HG03108 (cell line): ENCODE results near the gene ZNF277.

Experiments used
- ATAC-seq: cut with Tn5 transposase; IDR thresholded peaks from one replicate; pipeline ENCODE4 v1.9.1; 2021; ENCODE audit warnings: moderate library complexity; ENCODE audit not compliant: unreplicated experiment

Gene ZNF277

DNA sequence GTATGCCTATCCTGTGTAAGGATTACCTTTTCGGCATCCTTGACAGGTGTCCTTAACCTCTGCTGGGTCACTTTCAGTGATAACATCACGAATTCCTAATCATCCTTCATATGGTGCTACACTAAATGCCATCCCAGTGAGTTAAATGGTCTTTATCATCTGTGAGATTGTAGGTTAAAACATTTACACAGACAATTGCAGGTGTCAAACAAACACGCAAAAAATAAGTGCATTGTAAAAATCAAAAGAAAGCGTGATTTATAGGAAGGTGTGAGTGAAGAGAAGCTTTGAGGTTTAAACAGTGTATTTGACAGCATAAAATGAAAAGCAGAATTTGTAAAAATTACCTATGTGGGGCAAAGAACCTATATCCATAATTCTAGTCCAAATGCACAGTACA is 132.3 kb downstream of the ZNF277 start:
- no peak for ATAC-seq

DNA sequence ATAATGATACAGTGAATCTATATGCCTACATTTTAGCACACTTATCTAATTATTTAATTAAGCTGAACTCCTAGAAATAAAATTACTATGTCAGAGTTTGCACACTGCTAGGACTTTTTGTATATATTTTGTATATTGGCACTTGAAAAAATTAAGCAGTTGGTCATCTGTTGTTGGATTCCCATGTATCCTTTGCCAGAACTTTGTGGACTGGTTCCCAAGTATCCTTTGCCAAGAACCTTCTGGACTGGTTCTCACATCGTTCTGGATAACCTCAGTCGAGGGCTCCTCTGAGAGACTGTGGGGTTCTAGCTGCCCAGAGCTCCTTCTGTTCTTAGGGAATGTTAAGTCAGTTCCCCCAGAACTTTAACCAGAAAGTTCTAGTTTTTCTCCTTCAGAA is 135.0 kb downstream of the ZNF277 start:
- ATAC-seq, result no peak

DNA sequence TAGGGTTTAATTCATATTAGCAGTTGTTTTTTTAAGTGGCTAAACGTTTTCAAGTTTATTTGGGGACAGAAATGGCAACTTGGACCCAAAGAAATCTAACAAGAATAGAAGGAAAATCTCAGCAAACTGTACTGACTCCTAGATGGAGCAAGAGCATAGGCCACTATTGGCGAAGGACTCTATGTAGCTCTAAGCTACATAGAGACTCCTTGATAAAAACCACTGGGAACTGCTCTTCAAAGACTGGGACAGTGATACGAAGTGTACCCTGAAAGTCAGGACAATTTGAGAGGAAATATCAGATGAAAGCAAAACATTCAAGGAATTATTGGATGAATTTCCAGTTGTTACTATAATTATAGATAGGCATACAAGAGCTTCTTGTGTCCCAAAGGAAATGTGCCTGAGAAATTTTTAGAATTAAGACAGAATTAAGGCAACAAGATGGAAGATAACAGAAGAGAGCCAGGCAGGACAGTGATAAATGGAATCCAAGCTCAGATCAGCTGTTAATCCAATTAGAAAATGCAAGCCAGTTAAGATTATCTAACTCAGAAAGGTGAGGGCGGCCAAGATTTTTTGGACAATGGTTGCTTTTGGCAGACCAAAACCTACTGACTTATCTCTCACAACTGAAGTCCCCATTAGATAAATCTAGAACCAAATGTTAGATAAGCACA is 140.0 kb downstream of the ZNF277 start:
- ATAC-seq, result no peak

DNA sequence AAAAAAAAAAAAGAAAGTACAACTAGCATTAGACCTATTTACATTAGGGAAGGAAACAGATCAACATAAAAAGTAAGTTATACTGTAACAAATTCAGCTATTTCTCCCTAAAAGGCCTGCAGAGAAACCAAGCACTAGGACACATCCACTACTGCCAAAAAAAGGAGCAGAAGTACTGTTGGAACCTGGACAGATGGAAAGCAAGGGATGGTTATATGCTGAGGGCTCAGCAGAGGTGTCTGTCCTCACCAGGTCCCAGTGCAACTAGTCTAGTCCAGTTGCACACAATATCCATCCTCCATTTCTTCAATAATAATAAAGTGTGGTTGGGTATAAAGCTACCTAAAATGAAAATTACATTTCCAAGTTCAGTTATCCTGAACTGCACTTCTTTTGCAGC is 140.6 kb downstream of the ZNF277 start:
- no peak for ATAC-seq

DNA sequence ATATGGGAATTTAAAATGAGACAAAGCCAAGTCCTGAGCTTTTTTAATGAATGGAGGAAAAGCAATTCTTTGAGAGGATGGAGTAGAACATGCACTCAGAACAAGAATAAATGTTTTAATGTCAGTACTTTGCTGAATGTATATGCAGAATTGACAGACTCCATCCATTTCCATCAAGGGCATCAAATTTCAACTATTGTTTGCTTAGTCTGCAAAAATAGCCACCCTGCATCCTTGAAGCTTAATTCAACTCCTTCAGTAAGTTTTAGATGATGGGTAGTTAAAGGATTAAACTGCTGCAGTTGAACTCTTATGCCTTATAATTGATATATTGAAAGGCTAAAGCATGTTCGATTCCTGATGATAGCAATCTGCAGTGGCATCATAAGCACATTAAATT is 144.1 kb downstream of the ZNF277 start:
- no peak for ATAC-seq

DNA sequence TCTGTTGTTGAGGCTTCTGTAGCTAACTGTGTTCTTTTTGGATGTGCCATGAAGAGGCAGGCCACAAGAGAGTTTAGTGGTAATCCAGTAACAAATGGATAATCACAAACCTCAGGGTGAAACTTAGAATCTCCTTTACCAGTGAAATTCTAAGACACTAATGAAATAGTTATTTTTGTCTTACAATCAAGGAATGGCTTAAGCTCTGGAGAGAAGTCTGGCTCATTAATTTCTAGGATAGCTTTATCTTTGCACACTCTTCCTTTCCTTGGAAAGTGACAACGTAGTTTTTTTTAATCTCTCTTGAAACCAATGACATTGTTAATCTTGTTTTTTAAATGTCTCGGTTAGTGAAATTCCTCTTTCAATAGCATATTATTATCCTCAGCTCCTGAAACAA is 150.1 kb downstream of the ZNF277 start:
- no peak for ATAC-seq

DNA sequence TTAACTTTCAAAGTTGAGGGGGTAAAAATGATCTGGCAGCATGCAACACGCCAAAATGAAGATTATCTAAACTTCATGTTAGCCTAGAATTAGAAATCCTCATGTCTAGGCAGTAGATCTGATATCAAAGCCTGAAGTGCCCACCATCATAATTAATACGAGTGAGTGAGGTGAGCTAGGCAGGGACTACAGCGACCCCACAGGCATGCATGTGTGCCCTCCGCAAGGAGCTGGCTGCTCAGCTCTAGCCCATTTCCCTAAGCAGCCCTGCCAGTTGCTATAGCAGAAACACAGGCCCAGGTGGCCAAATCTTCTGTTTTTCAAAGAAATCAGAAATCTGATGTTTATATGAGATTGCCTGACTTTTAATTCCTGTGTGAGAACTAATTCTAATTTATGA is 150.6 kb downstream of the ZNF277 start:
- ATAC-seq, result no peak

DNA sequence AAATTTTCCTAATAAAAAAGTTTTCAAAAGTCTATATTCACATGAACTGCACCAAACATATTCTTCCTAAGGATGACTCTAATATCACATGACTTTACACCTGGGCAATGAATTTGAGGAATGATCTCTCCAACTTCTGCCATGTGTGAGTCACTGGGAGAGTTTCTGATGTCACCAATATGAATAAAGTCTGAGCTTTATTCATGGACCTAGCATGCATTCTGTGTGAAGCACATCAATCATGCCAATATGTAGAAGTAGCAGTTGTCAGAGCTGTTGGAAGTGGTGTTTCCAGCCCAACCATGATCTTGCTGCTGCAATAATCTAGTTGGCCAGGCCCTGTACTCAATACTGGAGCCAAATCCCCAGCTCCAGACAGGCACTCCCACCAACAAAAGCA is 152.0 kb downstream of the ZNF277 start:
- ATAC-seq, result no peak

DNA sequence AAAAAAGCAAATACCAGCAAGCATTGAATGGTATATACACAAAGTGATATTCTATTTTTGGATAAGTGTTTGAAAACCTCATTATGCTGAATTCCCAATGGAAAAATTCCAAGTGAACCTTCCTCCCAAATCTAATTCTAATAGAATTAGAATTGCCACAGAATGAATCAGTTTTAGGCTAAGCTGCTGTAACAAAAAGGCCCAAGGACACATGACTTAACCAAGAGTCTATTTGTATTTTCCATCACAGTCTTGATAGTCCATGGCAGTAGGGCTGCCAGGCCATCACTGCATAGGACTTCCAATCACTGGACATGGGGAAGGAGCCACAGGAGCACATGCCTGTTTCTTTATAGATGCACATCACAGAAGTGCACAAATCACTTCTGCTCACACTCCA is 152.6 kb downstream of the ZNF277 start:
- no peak for ATAC-seq

DNA sequence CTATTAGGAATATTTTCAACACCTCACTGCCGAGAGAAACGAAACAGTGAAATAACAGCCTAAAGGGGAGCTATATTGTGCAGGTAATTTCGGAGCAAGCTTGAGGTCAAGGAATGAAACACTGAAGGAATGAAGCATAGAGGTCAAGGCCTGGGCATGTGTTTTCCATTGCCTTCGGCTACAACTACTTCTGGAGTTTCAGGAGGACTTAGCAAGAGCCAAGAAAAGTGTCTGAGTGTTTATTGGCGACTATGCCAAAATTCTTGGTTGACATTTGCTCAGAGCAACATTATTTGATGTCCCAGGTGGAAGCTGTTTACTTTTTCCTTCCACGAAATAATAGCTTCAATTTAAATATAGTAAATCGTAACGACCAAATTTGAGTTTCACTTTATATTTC is 154.2 kb downstream of the ZNF277 start:
- no peak for ATAC-seq

DNA sequence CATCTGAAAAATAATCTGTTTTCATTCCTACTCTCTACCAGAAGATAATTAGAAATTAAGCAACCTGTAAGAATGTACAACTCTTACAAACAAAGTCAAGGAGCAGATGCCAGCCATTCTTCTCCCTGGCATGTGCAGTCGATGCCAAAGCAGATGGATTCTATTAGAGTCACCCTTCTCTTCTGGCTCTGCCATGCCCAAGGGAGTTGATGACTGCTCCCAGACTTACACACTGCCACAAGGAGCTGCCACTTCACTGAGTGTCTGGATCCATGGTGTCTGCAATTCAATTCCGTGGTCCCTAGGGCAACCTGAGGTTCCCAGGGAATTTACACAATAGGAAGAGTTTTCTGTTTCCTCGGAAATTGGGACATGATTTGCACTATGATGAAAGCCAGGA is 154.7 kb downstream of the ZNF277 start:
- no peak for ATAC-seq

DNA sequence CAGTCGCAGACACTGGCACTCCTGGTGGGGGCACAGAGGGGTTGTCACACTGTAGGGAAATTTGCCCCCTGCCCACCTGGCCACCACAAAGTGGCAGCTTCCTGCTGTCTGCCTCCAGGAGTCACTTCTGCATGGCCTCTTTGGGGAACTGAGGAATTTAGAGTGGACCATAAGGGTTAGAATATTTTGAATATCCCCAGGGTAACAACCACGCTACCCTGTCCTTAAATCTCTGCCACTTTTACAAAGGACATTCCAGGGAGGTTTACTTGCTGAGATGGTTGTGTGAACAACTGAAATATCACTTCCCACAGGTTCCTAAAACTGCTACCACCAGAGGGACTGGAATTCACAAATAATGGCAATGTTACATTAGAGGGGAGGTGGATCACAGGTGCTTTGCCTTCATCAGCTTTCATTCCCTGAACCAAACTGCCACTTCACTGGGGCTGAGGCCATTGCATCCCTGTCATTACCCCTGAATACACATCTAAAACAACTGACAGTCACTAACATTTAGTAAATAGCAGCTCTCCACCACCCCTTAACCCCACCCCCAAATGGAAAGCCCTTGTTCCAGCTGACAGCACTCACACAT is 155.7 kb downstream of the ZNF277 start:
- no peak for ATAC-seq

DNA sequence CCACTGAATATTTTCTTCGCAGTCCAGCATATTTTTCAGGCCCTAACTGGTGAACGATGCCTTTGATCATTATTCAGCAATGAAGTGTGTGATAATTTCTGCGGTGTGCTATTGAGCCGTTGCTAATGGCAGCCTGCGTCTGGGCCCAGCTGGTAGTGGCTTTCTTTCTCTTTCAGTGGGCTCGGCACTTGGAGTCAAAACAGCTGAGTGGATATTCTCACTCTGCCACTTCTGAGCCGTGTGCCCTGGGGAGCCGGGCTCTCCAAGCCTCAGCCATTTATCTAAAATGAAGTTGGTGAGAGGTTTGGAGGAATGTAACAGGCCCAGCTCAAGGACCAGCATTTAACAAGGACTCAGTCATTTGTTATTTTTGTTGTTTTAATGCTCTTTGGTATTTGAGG is 156.2 kb downstream of the ZNF277 start:
- no peak for ATAC-seq

DNA sequence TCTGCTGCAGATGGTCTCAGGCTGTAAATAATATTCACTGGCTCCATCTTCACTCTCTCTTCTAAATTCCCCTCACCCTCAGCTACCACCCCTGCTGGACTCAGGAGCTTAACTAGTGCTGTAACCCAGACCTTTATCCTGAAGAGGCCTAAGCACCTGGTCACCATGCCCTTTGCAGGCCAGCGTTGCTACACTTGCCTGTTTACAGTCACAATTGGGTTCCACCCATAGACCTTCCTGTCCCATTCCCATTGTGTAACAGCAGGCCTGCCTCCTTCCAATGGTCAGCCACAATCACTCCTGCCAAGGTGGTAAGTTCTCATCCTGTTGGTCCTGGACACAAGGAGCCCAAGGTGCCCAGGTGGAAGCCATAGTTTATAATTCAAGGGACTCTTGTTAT is 157.9 kb downstream of the ZNF277 start:
- no peak for ATAC-seq

DNA sequence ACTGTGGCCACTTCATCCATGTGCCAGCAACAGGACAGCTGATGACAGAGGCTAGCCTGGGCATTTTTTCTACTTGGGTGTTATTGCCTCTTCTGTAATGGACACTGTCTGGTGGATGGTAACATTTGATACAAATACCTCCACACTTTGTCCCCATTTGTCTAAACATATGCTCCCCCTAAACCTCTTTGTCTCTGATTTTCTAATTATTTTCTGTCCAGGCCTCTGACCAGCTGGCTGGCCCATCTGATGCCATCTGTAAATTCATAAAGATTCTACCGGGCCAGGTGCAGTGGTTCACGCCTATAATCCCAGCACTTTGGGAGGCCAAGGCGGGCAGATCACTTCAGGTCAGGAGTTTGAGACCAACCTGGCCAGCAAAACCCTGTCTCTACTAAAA is 159.1 kb downstream of the ZNF277 start:
- no peak for ATAC-seq

DNA sequence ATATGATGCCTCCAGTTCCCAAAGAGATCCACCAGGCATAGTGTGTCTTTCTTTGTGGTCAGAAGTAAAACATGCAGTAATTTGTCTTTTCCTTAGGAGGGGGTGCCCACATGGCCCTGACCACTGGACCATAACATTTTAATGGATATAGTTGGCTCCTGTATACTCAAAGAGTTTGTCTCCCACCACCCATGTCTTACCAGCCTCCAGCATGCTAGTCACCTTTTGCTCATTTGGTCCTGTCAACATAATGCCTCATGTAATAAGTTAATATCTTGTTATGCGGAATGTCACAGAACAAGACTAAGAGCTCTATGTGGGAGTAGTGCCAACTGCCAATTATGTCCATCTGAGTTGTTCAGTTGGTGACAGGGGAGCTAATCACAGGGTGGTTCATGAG is 160.4 kb downstream of the ZNF277 start:
- no peak for ATAC-seq

DNA sequence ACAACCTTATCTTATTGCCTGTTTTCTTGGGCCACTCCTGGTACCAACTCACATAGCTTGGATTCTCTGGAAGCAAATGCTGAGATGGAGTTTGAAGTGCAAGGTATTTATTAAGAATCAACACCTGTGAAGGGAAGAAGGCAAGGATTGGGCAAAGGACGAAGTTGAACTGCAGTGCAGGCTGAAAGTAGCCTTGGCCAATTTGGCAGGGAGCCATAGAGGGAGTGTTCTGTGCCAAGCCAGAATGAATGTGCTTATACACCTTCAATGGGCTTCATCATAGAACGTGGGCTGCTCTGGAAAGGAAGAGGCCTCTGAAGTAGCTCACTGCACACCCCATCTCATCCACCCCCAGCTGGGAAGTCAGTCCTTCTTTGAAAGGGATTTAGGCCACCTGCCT is 163.9 kb downstream of the ZNF277 start:
- no peak for ATAC-seq

DNA sequence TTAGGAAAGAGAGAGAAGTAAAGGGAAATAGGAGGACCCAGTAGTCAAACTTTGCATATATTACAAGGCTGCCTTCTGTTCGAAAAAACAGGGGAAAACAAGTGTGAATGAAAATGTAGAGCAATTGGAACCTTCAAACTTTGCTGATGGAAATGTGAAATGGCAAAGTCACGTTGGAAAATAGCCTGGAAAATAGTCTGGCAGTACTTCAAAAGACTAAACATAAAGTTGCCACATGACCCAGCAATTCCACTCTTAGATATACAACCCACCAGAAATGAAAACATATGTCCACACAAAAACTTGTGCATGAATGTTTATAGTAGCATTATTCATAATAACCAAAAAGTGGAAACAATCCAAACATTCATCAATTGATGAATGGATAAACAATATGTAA is 165.2 kb downstream of the ZNF277 start:
- no peak for ATAC-seq

DNA sequence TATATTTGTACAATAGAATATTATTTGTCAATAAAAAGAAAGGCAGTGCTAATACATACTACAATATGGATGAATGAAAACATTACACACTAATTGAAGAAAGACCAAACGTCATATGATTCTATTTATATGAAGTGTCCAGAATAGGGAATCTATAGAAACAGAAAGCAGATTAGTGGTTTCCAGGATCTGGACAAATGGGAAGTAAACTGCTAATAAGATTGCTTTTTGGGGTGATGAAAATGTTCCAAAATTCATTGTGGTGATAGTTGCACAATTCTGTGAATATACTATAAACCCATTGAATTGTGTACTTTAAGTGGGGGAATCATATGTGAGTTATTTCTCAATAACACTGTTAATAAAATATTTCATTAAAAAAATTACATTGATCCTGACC is 165.6 kb downstream of the ZNF277 start:
- ATAC-seq, result no peak

DNA sequence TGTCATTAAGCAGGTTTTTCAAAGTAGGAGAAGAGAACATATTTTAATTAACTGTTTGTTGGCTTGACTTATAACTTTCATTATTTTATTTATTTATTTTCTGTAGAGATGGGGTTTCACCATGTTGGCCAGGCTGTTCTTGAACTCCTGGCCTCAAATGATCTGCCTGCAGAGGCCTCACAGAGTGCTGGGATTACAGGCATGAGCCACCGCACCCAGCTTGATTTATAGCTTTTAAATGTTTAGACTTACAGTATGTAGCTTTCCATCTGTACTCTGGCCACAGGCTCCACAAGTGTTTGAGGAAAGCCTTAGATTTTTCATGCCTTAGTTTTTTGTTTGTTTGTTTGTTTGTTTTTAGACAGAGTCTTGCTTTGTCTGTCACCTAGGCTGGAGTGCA is 171.1 kb downstream of the ZNF277 start:
- ATAC-seq, result no peak

DNA sequence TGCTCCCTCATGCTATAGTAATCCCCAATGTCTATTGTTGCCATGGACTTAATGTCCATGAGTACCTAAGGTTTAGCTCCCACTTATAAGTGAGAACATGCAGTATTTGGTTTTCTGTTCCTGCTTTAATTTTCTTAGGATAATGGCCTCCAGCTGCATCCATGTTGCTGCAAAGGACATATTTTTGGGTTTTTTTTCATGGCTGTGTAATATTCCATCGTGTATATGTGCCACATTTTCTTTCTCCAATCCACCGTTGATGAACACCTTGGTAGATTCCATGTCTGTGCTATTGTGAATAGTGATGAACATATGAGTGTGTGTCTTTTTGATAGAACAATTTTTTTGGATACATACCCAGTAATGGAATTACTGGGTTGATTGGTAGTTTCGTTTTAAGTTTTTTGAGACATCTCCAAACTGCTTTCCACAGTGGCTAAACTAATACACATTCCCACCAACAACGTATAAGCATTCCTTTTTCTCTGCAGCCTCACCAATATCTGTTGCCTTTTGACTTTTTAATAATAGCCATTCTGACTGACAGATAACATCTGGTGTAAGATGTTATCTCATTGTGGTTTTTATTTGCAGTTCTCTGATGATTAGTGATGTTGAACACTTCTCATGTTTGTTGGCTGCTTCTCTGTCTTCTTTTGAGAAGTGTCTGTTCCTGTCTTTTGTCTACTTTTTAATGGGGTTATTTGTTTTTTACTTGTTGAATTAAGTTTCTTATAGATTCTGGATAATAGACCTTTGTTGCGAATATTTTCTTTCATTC is 175.0 kb downstream of the ZNF277 start:
- no peak for ATAC-seq

DNA sequence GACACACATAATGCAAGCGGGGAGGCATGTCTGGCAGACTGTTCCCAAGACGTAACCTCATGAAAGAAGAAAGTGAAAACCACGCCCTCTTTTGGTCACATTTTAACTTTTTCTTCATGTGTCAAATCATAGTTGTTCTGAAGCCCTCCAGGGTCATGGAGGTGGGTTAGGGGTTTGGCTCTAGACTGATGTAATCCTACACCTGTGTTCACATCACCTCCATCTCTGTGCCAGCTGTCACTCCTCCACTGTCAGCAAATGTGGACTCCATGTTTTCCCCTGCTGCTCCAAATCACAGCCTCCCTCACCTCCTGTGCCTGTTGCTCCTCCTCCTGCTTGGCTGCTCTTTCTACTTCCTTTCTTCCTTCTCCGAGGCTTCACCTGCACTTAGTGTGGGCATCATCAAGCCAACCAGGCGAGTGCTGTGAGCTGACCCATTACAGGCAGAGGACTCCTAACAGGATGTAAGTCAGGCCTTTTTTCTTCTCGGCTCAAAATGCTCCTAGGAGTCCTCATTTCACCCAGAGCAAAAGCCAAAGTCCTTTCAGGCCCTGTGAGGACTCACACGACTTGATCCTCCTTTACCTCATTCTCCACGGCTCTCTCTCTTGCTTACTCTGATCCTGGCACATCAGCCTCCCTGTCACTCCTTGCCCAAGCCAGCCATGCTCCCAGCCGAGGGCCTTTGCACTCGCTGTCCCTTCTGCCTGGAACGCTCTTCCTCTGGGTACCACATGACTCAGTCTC is 177.3 kb downstream of the ZNF277 start:
- ATAC-seq, result no peak
